Fibroblast of upper back skin (primary cell): Measurements from ENCODE around the gene MCTS1.
"Not testable (repeated sequence)": the region's sequence is repeated elsewhere in the genome, so short reads cannot be mapped to it uniquely, and the experiment has no call there.

Experiments
- DNase-seq: peaks from one replicate; pipeline ENCODE4 v3.0.0-alpha.2; 2013

The MCTS1 gene

GRCh38 chrX:120629667-120630537 is 26.0 kb downstream of the MCTS1 start, which contains the start of gene C1GALT1C1:
Gene C1GALT1C1 (minus strand): TSS chrX:120630054. CDS start chrX:120627166, 2,888 bp downstream.
- peak; percentile 94 for DNase-seq

GRCh38 chrX:120638619-120639018 is 34.7 kb downstream of the MCTS1 start:
- no peak for DNase-seq

- no peak for DNase-seq
These were observed 39.0 kb downstream of the MCTS1 start for GRCh38 chrX:120642871-120643270.

GRCh38 chrX:120647127-120647526 is 43.2 kb downstream of the MCTS1 start:
- no peak for DNase-seq

GRCh38 chrX:120652256-120652655 is 48.4 kb downstream of the MCTS1 start:
- not testable (repeated sequence) for DNase-seq

GRCh38 chrX:120653000-120653399 is 49.1 kb downstream of the MCTS1 start:
- no peak for DNase-seq

- no peak for DNase-seq
These were observed 56.7 kb downstream of the MCTS1 start for GRCh38 chrX:120660637-120661036.
